Stimulated activated CD8-positive, alpha-beta memory T cell treated with anti-CD3 and anti-CD28 coated beads, Interleukin-7, amount 100 ng/mL, for 1 hour (primary cell): Measurements from ENCODE around the gene SPTBN4.
A peak's percentile ranks its signal among the peaks of the same experiment; 100 is the strongest.
"Not testable (repeated sequence)": the region's sequence is repeated elsewhere in the genome, so short reads cannot be mapped to it uniquely, and the experiment has no call there.

Experiments used
- DNase-seq, 2 donors: peaks; one replicate each; pipeline ENCODE4 v3.0.0-alpha.2; 2020; ENCODE audit warnings: low read depth in 2 of 2

SPTBN4 gene

DNA sequence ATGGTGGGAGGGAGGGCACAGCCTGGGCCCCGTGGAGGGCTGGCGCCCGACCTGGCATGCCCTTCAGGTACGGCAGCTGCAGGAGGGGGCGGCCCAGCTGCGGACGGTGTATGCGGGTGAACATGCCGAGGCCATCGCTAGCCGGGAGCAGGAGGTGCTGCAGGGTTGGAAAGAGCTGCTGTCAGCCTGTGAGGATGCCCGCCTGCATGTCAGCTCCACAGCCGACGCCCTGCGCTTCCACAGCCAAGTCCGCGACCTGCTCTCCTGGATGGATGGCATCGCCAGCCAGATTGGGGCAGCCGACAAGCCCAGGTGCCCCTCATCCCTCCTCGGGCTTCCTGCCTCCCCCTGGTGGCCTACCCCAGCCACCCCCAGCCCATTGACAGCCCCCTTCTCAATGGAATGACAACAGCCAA lies 93.3 kb downstream of the SPTBN4 start:
- no peak for DNase-seq

DNA sequence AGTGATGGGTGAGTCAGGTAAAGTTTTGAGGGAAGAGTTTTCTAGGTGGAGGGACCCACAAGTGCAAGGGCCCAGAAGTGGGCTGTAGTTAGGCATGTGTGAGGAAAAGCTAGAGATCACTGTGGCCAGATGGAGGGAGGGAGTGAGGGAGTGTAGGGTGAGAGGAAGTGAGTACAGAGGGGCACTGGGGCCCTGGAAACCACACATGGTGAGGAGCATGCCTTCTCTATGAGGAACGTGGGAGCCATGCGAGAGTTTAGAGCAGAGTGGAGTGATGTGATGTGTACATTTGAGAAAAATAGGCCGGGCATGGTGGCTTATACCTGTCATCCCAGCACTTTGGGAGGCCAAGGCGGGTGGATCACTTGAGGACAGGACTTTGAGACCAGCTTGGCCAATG lies 95.1 kb downstream of the SPTBN4 start:
- no peak for DNase-seq

GRCh38 chr19:40564535-40564934 lies 97.7 kb downstream of the SPTBN4 start:
- DNase-seq: not testable (repeated sequence)

- no peak for DNase-seq
Measured at GRCh38 chr19:40565355-40565754, 98.6 kb downstream of the SPTBN4 start.

- DNase-seq: no peak
Measured at GRCh38 chr19:40565910-40566495, 99.2 kb downstream of the SPTBN4 start.

DNA sequence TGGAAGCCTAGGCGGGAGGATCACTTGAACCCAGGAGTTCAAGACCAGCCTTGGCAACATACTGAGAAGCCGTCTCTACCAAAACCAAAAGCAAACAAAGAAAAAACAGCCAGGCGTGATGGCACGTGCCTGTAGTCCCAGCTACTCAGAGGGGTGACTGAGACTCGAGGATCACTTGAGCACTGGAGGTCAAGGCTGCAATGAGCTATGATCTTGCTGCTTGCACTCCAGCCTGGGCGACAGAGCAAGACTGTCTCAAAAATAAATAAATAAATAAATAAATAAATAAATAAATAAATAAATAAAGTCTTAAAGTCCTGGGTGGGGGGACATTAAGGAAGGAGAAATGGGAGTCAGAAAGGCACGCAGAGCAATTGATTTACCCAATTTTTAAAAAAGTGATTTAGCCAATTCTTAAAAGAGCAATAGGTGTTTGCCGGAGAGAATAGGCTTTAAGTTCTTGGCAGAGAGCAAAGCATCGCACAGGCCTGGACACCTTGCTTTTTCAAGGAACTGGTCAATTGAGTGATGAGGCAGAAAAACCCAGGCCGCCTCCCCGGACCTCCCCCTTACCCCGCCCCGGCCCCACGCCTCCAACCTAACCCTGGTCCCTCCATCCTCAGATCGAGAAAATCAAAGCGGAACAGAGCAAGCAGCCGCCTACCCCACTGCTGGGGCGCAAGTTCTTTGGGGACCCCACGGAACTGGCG lies 100.4 kb downstream of the SPTBN4 start:
- no peak for DNase-seq

- no peak for DNase-seq
Measured at GRCh38 chr19:40567750-40568494, 101.1 kb downstream of the SPTBN4 start.

GRCh38 chr19:40570313-40571004 lies 103.7 kb downstream of the SPTBN4 start:
- peak; percentile 80 to 86 for DNase-seq

- DNase-seq: no peak
Measured at GRCh38 chr19:40571005-40571318, 104.2 kb downstream of the SPTBN4 start.

DNA sequence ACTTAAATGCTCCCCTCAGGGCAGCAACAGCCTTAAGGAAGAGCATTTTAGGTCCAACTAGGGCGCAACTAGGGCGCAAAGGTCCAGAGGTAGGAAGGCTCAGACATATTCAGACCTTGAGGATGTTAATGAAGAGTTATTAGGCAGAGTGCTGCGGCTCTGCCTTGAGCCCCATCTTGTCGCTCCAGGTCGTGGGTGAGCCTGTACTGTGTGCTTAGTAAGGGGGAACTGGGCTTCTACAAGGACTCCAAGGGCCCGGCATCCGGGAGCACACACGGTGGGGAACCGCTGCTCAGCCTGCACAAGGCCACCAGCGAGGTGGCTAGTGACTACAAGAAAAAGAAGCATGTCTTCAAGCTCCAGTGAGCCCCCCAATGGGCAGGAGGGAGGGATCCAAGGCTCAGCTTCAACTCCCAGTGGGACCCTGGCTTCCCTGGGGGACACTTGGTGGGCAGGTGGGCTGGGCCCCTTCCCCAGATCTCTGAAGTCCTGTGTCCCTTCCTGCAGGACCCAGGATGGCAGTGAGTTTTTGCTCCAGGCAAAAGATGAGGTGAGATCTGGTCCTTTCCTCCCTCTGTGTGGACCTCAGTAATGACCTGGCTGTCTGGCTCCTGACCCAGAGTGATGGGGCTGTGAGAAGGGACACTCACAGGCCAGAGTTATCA lies 105.2 kb downstream of the SPTBN4 start:
- no peak for DNase-seq

- DNase-seq: no peak
Measured at GRCh38 chr19:40575326-40575725, 108.5 kb downstream of the SPTBN4 start.

DNA sequence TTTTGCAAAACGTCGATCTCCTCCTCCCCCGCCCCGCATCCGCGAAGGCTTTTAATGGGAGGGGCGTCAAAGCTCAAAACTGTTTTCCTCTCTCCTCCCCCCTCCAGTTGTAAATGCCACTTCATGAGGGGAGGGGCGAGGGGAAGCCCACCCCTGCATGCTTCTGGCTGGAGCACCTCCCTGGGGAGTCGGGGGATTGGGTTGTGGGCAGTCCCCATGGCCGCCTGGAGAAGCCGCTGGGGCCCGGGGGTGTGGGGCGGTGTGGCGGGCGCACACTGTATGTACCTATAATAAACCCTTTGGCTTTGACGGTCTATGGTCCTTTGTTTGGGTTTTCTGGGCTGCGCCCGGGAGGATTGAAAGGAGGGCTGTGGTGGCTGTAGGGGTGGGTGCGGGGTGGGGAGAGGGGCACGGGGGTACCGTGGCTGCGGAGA lies 109.4 kb downstream of the SPTBN4 start:
- no peak for DNase-seq

DNA sequence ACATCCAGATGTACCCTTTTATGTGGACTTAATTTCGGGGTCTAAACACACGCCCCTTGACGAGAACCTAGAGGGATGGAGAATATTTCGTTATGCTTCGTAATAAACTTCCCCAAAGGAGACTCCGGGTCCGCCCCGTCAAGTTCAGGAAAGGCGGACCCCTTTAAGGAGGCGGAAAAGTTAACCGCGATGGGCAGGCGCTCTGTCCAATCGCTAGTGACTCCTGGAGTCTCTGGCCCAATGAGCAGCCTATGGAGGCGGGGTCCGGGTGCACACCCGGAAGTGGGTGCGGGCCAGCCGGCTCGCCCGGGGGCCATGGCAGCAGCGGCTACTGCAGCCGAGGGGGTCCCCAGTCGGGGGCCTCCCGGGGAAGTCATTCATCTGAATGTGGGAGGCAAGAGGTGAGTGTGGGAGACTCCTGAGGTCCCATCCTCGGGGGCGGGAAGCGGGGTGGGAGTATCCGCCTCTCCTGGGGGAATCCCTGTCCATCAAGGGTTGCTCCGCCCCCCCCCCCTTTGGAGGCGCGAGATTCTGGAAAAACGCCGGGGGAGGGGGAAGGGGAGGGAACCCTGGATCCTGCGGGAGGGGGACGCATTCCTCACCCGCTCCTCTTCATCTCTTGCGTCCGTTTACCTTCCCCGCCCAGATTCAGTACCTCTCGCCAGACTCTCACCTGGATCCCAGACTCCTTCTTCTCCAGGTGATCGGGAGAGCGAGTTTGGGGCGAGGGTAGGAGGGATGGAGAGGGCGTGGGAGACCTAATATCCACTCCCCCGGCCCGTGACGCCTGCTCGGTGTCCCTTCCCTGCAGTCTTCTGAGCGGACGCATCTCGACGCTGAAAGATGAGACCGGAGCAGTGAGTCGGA lies 110.0 kb downstream of the SPTBN4 start, which contains the start of gene SHKBP1:
SHKBP1 (plus strand) TSS at position 289 of the 867 bp plus-strand sequence; CDS start at position 316, 27 bp downstream.
- DNase-seq: peak; percentile 83 to 88

DNA sequence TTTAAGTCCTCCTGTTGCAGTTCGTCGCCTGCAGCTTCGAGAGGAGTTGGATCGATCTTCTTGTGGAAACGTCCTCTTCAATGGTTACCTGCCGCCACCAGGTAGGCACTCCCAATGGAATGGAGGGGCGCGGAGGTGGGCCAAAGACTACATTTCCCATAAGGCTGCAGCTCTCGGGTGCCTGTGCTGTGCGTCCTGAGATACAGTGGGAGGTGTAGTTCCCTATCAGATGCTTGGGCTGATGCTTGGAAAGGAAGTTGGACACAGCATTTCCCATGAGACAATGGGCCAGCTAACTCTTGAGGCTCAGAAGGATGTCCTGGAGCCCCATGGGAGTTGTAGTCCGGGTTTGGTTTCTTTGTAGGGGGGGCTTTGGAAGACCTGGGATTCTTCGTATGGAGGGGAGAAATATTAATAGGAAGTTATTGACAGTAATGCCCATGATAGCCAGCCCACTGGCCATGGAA lies 111.7 kb downstream of the SPTBN4 start:
- no peak for DNase-seq

- DNase-seq: no peak
Measured at GRCh38 chr19:40580619-40581018, 113.8 kb downstream of the SPTBN4 start.

- no peak for DNase-seq
Measured at GRCh38 chr19:40581531-40581930, 114.7 kb downstream of the SPTBN4 start.

- DNase-seq: no peak
Measured at GRCh38 chr19:40582467-40582866, 115.7 kb downstream of the SPTBN4 start.

- DNase-seq: no peak
Measured at GRCh38 chr19:40583283-40583682, 116.5 kb downstream of the SPTBN4 start.

GRCh38 chr19:40584007-40584406 lies 117.2 kb downstream of the SPTBN4 start:
- no peak for DNase-seq

DNA sequence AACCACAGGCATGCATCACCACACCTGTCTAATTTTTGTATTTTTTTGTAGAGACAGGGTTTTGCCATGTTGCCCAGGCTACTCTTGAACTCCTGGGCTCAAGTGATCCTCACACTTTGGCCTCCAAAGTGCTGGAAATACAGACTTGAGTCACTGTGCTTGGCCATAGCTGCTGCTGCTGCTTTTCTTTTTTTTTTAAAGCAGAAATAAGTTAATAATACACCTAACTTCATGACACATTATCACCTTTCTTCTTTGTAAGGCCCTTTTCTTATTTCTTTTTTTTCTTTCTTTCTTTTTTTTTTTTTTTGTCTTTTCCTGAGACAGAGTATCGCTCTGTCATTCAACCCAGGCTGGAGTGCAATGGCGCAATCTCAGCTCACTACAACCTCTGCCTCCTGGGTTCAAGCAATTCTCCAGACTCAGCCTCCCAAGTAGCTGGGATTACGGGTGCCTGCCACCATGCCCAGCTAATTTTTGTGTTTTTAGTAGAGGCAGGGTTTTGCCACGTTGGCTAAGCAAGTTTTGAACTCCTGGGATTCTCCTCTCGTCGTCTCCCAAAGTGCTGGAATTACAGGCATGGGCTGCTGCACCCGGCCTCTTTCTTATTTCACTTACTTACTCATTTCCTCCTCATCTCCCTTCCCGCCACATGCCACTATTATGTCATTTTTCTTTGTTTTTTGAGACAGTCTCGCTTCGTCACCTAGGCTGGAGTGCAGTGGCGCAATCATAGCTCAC lies 118.6 kb downstream of the SPTBN4 start:
- no peak for DNase-seq
